ENCODE measurements around the gene PLCG1.

The PLCG1 gene

GRCh38 chr20:41179961-41180360 lies 42.6 kb downstream of the PLCG1 start:
- no peak for DNase-seq (ENCODE audit: low read depth in 2 of 2)

GRCh38 chr20:41180599-41181333 lies 43.4 kb downstream of the PLCG1 start:
- no peak for DNase-seq (ENCODE audit: low read depth in 2 of 2)

DNA sequence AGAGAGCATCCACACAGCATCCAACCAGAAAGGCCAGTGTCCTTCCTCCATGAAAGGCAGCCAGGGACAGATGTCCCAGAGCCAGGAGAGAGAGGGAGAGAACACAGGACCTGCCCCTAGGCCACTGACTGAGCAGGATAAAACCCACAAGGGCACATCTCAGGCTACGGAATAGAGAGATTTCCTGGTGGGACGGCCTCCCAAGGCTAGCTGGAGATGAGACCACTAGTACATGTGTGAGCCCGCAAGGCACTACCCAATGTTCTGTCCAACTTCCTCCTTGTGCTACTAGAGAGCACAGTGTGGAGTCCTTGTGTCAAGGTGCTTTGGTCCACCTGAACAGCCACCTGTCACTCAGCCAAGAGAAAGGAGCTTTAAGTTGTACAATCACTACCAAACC lies 44.2 kb downstream of the PLCG1 start:
- DNase-seq (ENCODE audit: low read depth in 2 of 2): no peak

DNA sequence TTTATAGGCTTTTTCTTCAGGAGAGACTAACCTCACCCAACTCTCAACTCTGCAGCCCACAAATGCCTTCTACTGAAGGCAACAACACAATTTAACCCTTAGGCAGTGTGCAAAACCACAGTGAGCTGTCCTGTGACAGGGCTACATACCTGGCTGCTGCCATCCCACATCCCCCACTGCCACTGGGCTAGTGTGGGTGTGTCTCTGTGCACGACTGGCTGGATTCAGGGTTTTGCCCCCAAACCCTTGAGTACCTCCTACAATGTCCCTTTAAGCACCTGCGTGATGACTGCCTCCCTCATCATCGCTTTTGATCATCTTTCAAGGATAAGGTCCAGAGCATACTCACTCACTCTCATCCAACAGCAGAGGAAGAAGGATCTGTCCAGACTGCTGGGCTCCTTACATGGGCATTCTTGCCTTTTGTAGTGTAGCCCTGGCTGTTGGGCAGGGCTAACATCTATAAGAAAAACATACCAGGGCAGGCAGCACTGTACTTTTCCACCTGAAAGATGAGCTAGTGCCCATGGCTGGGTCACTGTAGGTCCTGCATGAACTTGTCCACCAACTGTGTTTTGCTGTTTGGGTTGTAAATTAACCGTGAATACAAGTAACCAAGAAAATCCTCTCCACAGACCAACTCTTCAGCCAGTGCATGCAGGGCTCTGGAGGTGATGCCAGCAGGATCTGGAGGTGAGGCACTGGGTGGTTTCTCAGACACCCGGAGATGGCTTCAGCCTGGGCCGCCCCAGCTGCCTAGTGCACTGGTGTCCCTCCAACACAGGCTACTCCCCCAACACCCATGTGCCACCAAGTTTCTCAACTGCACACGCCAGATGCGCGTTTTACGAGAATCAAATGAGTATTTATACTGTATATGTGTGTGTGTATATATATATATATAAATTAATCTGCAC lies 45.2 kb downstream of the PLCG1 start:
- DNase-seq (ENCODE audit: low read depth in 2 of 2): no peak

- DNase-seq (ENCODE audit: low read depth in 2 of 2): no peak
These were observed 46.0 kb downstream of the PLCG1 start for GRCh38 chr20:41183391-41183790.

GRCh38 chr20:41183831-41184230 lies 46.5 kb downstream of the PLCG1 start:
- DNase-seq (ENCODE audit: low read depth in 2 of 2): no peak

DNA sequence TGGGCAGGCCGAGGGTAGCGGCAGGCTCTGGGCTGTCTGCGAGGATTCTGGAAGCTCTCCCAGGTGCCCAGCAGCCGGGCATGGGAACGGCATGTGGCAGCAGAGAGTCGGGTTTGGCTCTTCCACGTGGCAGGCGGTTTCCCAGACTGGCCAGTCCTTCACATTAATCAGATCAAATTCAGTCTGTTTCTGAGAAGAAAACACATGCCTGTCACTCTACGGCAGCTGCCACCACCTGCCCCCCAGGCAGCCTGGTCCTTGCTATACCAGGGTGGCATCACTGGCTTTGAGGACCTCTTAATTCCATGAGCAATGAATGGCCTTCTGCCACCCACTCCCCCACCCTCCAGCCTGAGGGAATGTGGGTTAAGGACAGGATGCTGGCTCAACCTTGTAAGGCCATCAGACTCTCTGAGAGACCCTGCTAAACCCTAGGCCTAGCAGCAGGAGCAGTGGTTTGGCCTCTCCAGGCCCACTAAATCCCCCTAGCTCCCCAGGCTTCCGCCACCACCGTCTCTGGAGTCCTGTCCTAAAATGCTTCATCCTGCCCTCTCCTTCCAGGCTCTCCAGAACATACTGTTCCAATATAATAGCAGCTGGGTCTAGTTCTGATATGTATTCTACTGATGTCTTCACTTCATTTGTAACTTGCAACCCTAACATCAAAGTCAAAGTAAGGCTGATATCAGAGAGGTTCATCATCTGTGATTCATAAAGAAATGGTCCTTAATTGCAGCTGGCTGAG lies 47.8 kb downstream of the PLCG1 start:
- no peak for DNase-seq (ENCODE audit: low read depth in 2 of 2)

GRCh38 chr20:41187668-41188067 lies 50.3 kb downstream of the PLCG1 start:
- DNase-seq (ENCODE audit: low read depth in 2 of 2): no peak

DNA sequence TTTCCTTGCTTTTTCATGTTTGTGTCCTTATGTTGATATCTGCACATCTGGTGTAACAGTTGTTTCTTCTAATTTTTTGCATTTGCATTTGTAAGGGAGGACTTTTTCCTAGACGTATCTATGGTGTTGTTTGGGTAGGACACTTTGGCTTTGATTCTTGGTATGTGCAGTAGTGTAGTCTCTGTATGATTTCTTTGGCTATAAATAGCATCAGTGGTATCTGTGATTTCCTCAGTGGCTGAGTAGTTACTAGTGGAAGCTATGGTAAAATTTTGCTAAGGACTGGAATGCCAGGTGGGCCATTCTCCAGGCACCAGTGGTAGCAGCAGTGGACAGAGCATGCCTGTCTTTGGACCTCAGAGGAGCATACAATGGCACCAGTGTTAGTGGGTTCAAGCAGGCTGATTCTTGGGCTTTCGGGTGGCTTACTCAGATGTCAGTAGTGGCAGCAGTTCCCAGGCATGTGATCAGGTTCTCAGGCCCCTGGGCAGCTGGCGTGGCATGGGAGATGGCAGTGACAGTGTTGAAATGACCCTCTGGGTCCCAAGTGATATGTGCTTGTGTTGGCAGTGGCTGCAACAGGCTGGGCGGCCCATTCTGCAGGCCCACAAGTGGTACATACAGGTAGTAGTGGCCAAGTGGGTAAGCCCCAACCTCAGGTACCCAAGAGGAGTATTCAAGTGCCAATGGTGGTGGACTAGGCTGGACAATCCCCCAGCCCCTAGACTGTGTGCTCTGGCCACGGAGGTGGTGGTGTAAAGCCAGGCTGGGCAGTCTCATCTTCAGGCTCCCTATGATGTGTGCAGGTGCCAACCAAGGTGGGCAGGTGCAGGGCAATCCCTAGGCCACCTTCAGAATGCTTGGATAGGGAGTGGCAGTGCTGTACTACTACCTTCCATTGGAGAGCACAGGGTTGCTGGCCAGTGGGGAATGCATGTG lies 54.5 kb downstream of the PLCG1 start:
- DNase-seq (ENCODE audit: low read depth in 2 of 2): no peak

- no peak for DNase-seq (ENCODE audit: low read depth in 2 of 2)
These were observed 55.2 kb downstream of the PLCG1 start for GRCh38 chr20:41192575-41192974.

GRCh38 chr20:41196653-41197225 lies 59.4 kb downstream of the PLCG1 start:
- DNase-seq (ENCODE audit: low read depth in 2 of 2): no peak

DNA sequence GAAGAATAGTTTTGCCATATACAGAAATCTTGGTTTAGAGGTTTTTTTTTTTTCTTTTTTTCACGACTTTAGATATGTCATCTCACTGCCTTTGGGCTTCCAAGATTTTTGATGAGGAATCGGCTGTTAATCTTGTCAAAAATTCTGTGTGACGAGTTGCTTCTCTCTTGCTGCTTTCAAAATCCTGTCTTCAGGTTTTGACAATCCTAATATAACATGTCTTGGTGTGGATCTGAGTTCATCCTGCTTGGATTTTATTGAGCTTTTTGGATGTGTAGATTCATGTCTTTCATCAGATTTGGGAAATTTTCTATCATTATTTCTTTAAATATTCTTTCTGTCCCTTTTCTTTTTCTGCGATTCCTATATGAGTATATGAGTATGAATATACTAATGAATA lies 61.1 kb downstream of the PLCG1 start:
- DNase-seq (ENCODE audit: low read depth in 2 of 2): no peak

- no peak for DNase-seq (ENCODE audit: low read depth in 2 of 2)
These were observed 63.3 kb downstream of the PLCG1 start for GRCh38 chr20:41200446-41201202.

GRCh38 chr20:41201760-41202159 lies 64.4 kb downstream of the PLCG1 start:
- no peak for DNase-seq (ENCODE audit: low read depth in 2 of 2)

DNA sequence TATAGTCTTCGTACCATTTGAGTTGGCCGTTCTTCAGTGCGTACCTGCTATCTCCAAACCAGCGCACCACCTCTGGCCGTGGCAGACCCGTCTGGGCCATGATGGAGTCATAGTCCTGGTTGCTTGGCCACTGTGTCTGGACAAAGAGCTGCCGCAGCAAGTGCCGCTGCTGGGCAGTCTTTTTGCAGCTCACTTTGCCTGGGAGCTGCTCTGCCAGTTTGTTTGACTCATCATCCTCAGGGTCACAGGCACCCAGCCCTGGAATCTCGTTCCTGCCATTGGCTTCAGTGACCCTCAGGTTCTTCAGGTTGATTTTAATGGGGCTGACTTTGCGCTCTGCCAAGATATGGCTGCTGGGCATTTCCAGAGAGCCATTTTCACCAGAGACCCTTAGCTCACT lies 65.1 kb downstream of the PLCG1 start:
- no peak for DNase-seq (ENCODE audit: low read depth in 2 of 2)

DNA sequence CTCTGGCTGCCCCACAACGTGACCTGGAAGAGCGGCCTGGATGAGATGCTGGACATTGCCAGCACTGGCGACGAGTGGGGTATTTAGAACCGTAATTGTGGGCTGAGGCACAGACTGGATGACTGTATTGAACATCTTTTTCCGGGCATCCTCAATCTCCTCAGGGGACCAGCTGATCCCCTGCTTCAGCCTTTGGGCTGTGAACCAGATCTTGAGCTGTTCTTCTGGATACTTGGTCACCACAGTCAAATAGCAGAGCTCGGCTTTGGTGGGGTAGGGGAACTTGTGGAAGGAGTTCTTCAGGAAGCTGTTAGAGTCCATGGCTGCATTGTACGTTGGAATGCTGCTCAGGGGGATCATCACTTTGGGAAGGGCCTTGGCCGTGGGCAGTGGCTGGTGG lies 66.3 kb downstream of the PLCG1 start:
- DNase-seq (ENCODE audit: low read depth in 2 of 2): no peak

- no peak for DNase-seq (ENCODE audit: low read depth in 2 of 2)
These were observed 67.2 kb downstream of the PLCG1 start for GRCh38 chr20:41204304-41205265.

GRCh38 chr20:41205313-41205712 lies 68.0 kb downstream of the PLCG1 start:
- DNase-seq (ENCODE audit: low read depth in 2 of 2): no peak

All from stimulated activated CD4-positive, alpha-beta T cell treated with anti-CD3 and anti-CD28 coated beads, Interleukin-12 subunit alpha, Interleukin-12 subunit beta, amount 100 ng/mL, for 24 hours (primary cell).